ENCODE measurements around the gene XPO5. TPM values are rescaled to one million over a fixed set of nuclear protein-coding genes. Genes with fewer than 3 reads are reported as not detected.

The XPO5 gene
- total RNA-seq, 4 donors from 2014 or later = 12.9 to 123 (median 29.8) TPM

DNA sequence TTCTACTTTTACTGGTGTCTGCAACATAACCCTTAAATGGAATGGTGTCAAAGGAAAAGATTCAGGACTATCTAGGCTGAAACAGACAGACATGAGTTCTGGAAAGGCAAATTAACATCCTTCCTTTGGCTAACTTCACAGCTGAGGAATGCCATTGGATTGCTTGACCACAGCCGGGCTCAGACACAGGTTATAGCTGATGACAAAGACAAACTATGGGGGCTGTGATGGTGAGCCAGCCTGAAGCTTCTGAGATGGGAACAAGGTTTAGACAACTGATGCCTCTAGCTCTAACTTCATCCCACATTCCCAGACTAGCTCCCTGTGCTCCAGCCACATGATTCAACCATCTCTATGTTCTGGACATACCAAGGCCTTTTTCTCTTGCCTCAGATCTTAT lies 43.6 kb downstream of the XPO5 start:
- Histone ChIP-seq H3K27me3 (no peaks in the 10 kb centered on the region), H3K4me1 (no peaks in the 10 kb centered on the region), H3K9me3 (no peaks in the 10 kb centered on the region), H3K4me3 (no peak overlapping the region), H3K27ac (no peak overlapping the region), H3K36me3 (peaks cover 0 to 94% of the 10 kb centered on the region in 2 donors)
- ATAC-seq = no peak
- 83 to 100% methylated on average over 1 of the region's 1 CpG for WGBS, 2 donors (ENCODE audit: low coverage in 1 of 2)
- TF ChIP-seq CTCF (IDR thresholded peaks at IDR 0.05) (no peak), POLR2A (IDR thresholded peaks at IDR 0.05) (no peak), EP300 (IDR thresholded peaks at IDR 0.05) (no peak), POLR2AphosphoS5 (IDR thresholded peaks at IDR 0.05) (no peak)

DNA sequence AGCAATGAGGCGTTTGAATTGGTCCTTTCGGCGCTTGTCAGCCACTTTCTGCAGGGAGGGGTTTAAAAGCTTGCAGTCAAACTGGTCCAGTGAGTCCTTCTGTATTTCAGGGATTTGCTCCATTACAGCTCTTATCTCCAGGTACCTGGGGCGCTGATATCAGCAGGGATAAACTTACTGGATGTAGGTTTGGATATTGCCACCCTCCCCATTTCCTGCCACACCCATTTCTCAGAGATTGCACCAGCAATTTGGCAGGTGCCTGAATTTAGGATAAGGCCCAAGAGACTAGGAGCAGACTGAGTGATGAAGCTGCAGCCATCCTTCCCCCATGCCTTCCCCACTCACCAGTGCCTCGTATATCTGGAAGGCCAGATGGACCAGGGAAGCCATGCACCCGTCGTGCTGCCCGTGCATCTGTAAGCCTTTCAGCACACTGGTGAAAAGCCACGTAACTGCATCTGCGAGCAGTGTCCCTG lies 51.3 kb downstream of the XPO5 start:
- no peak for ATAC-seq

GRCh38 chr6:43523284-43523683 lies 52.6 kb downstream of the XPO5 start:
- TF ChIP-seq EP300 (IDR thresholded peaks at IDR 0.05) (no peak), POLR2AphosphoS5 (IDR thresholded peaks at IDR 0.05) (no peak), CTCF (IDR thresholded peaks at IDR 0.05) (no peak), POLR2A (IDR thresholded peaks at IDR 0.05) (no peak)
- 86 to 87% methylated on average over 1 to 3 of the region's 3 CpGs for WGBS, 2 donors (ENCODE audit: low coverage in 1 of 2)
- peaks cover 0 to 9% (median 4%) of the 10 kb centered on the region in 3 donors for H3K4me1 ChIP-seq
- H3K4me3 ChIP-seq = no peak overlapping the region
- no peaks in the 10 kb centered on the region for H3K9me3 ChIP-seq
- no peaks in the 10 kb centered on the region for H3K27me3 ChIP-seq
- peaks cover 0 to 94% of the 10 kb centered on the region in 2 donors for H3K36me3 ChIP-seq
- no peak for ATAC-seq
- no peak overlapping the region for H3K27ac ChIP-seq

More for the DNA sequence above, 51.3 kb downstream of the XPO5 start:
- Histone ChIP-seq H3K36me3 (peaks cover 0 to 100% of the 10 kb centered on the region in 2 donors), H3K9me3 (no peaks in the 10 kb centered on the region), H3K27ac (no peak overlapping the region), H3K27me3 (no peaks in the 10 kb centered on the region), H3K4me3 (no peak overlapping the region), H3K4me1 (no peaks in the 10 kb centered on the region)
- TF ChIP-seq EP300 (IDR thresholded peaks at IDR 0.05) (no peak), POLR2A (IDR thresholded peaks at IDR 0.05) (no peak), POLR2AphosphoS5 (IDR thresholded peaks at IDR 0.05) (no peak), CTCF (IDR thresholded peaks at IDR 0.05) (no peak)
- 76 to 100% methylated on average over 3 to 6 of the region's 10 CpGs for WGBS, 2 donors (ENCODE audit: low coverage in 1 of 2)

- no peaks in the 10 kb centered on the region for H3K9me3 ChIP-seq
- H3K27me3 ChIP-seq = no peaks in the 10 kb centered on the region
- H3K27ac ChIP-seq = no peak overlapping the region
- 75 to 78% methylated on average over 4 to 8 of the region's 8 CpGs for WGBS, 2 donors (ENCODE audit: low coverage in 1 of 2)
- H3K4me3 ChIP-seq = no peak overlapping the region
- peaks cover 0 to 88% of the 10 kb centered on the region in 2 donors for H3K36me3 ChIP-seq
- H3K4me1 ChIP-seq = peaks cover 0 to 14% (median 10%) of the 10 kb centered on the region in 3 donors
- ATAC-seq = no peak
- TF ChIP-seq EP300 (IDR thresholded peaks at IDR 0.05) = no peak
- TF ChIP-seq POLR2AphosphoS5 (IDR thresholded peaks at IDR 0.05) = no peak
- no peak for TF ChIP-seq POLR2A (IDR thresholded peaks at IDR 0.05)
- TF ChIP-seq CTCF (IDR thresholded peaks at IDR 0.05) = no peak
These were observed 53.1 kb downstream of the XPO5 start for GRCh38 chr6:43522547-43523261.

DNA sequence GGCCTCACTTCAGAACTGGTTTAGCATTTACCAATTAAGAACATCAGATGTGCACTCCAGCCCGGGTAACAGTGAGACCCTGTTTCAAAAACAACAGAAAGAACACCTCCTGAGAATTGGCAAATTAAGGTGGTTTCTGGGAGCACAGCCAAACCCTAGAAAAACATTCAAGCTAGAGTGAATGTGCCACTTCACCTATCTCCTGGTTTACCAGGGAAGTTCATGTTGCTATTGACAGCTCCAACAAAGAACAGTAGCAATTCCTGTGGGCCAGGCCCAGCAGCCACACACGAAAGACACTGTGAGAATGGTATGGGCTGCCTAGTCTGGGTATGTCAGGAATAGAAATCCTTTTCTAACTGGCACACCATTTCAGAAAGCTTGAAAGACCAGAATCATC lies 54.0 kb downstream of the XPO5 start:
- Histone ChIP-seq H3K36me3 (peaks cover 0 to 79% of the 10 kb centered on the region in 2 donors), H3K4me1 (peaks cover 0 to 19% (median 10%) of the 10 kb centered on the region in 3 donors), H3K27me3 (no peaks in the 10 kb centered on the region), H3K4me3 (no peak overlapping the region), H3K9me3 (no peaks in the 10 kb centered on the region), H3K27ac (no peak overlapping the region)
- WGBS, 2 donors (ENCODE audit: low coverage in 1 of 2) = 75 to 92% methylated on average over 2 of the region's 2 CpGs
- no peak for ATAC-seq
- TF ChIP-seq CTCF (IDR thresholded peaks at IDR 0.05) = no peak
- no peak for TF ChIP-seq POLR2AphosphoS5 (IDR thresholded peaks at IDR 0.05)
- no peak for TF ChIP-seq EP300 (IDR thresholded peaks at IDR 0.05)
- no peak for TF ChIP-seq POLR2A (IDR thresholded peaks at IDR 0.05)
